Progenitor cell of endocrine pancreas (in vitro differentiated cells): Measurements from ENCODE around the gene WNK2. TPM values are rescaled to one million over a fixed set of nuclear protein-coding genes. Genes with fewer than 3 reads are reported as not detected.

Experiments
- DNase-seq: peaks from one replicate; pipeline ENCODE4 v3.0.0; 2021; ENCODE audit warnings: low spot score; ENCODE audit not compliant: unreplicated experiment
- H3K27ac Mint-ChIP-seq: 2 replicates; pipeline ENCODE4 v1.8.0; 2021; ENCODE audit warnings: mild to moderate bottlenecking, moderate library complexity, mixed read lengths
- H3K27me3 Mint-ChIP-seq: 2 replicates; pipeline ENCODE4 v1.8.0; 2021; ENCODE audit warnings: mixed read lengths
- H3K36me3 Mint-ChIP-seq: 2 replicates; pipeline ENCODE4 v1.8.0; 2022; ENCODE audit warnings: mixed read lengths; ENCODE audit not compliant: insufficient read depth
- H3K4me1 Mint-ChIP-seq: 2 replicates; pipeline ENCODE4 v1.8.0; 2021; ENCODE audit warnings: low read depth, mixed read lengths
- H3K4me3 Mint-ChIP-seq: 2 replicates; pipeline ENCODE4 v1.8.0; 2021; ENCODE audit warnings: low read depth, mild to moderate bottlenecking, moderate library complexity, mixed read lengths
- H3K9me3 Mint-ChIP-seq: 2 replicates; pipeline ENCODE4 v1.8.0; 2021; ENCODE audit warnings: low read depth, mixed read lengths
- CTCF ChIP-seq: fragments of 200-600 bp; sonication (generic); IDR thresholded peaks from one replicate; pipeline ENCODE4 v1.5.0; 2021; ENCODE audit warnings: antibody characterized with exemption, mild to moderate bottlenecking; ENCODE audit not compliant: unreplicated experiment
- total RNA-seq: library from RNA; stranded (reverse); gene quantifications from 2 replicates; pipeline ENCODE4 v1.2.1, GENCODE V29; 2021

Gene WNK2
- total RNA-seq, 1 donor from 2014 or later = 345 TPM

GRCh38 chr9:93192721-93193387 lies 8.9 kb downstream of the WNK2 start:
- Mint-ChIP-seq H3K4me3 (no peak overlapping the region), H3K27me3 (no peaks in the 10 kb centered on the region), H3K36me3 (peaks cover 19% of the 10 kb centered on the region), H3K27ac (peak overlapping the region; percentile 78), H3K9me3 (no peaks in the 10 kb centered on the region), H3K4me1 (peaks cover 59% of the 10 kb centered on the region)
- TF ChIP-seq CTCF = no peak
- DNase-seq = no peak

- DNase-seq = peak; percentile 49
- no peaks in the 10 kb centered on the region for H3K27me3 Mint-ChIP-seq
- peaks cover 54% of the 10 kb centered on the region for H3K4me1 Mint-ChIP-seq
- H3K27ac Mint-ChIP-seq = peak overlapping the region; percentile 78
- H3K36me3 Mint-ChIP-seq = peaks cover 19% of the 10 kb centered on the region
- H3K9me3 Mint-ChIP-seq = no peaks in the 10 kb centered on the region
- TF ChIP-seq CTCF = peak; percentile 28
- H3K4me3 Mint-ChIP-seq = no peak overlapping the region
Measured at GRCh38 chr9:93193388-93194220, 9.7 kb downstream of the WNK2 start.

GRCh38 chr9:93194221-93194625 lies 10.3 kb downstream of the WNK2 start:
- Mint-ChIP-seq H3K27ac (peak overlapping the region; percentile 78), H3K27me3 (no peaks in the 10 kb centered on the region), H3K4me3 (no peak overlapping the region), H3K4me1 (peaks cover 54% of the 10 kb centered on the region), H3K36me3 (peaks cover 19% of the 10 kb centered on the region), H3K9me3 (no peaks in the 10 kb centered on the region)
- TF ChIP-seq CTCF = no peak
- DNase-seq = no peak

GRCh38 chr9:93194641-93195040 lies 10.7 kb downstream of the WNK2 start:
- peaks cover 19% of the 10 kb centered on the region for H3K36me3 Mint-ChIP-seq
- no peak for DNase-seq
- H3K4me1 Mint-ChIP-seq = peaks cover 54% of the 10 kb centered on the region
- H3K9me3 Mint-ChIP-seq = no peaks in the 10 kb centered on the region
- H3K27ac Mint-ChIP-seq = no peak overlapping the region
- no peaks in the 10 kb centered on the region for H3K27me3 Mint-ChIP-seq
- TF ChIP-seq CTCF = no peak
- no peak overlapping the region for H3K4me3 Mint-ChIP-seq

GRCh38 chr9:93196096-93197055 lies 12.4 kb downstream of the WNK2 start:
- Mint-ChIP-seq H3K4me1 (peaks cover 61% of the 10 kb centered on the region), H3K4me3 (no peak overlapping the region), H3K27ac (peak overlapping the region; percentile 8), H3K36me3 (peaks cover 13% of the 10 kb centered on the region), H3K27me3 (no peaks in the 10 kb centered on the region), H3K9me3 (no peaks in the 10 kb centered on the region)
- DNase-seq = no peak
- no peak for TF ChIP-seq CTCF
